Activated CD4-positive, CD25-positive, alpha-beta regulatory T cell treated with anti-CD3 and anti-CD28 coated beads, Interleukin-2, amount 50 U/mL, for 16 hours (primary cell): Measurements from ENCODE around the gene PHF21B.
"Not testable (repeated sequence)": the region's sequence is repeated elsewhere in the genome, so short reads cannot be mapped to it uniquely, and the experiment has no call there.

Experiments used
- DNase-seq: peaks from one replicate; pipeline ENCODE4 v3.0.0-alpha.2; 2020; ENCODE audit warnings: low read depth, low spot score

The PHF21B gene

GRCh38 chr22:45009606-45010531, at the start of gene PHF21B:
TSS of gene PHF21B (minus strand) at chr22:45010005. CDS start at chr22:45009549, 456 bp downstream.
- no peak for DNase-seq

GRCh38 chr22:45059296-45059695, 49.5 kb upstream of the PHF21B start:
- DNase-seq: no peak

GRCh38 chr22:45058622-45058912, 48.8 kb upstream of the PHF21B start:
- DNase-seq: no peak

DNA sequence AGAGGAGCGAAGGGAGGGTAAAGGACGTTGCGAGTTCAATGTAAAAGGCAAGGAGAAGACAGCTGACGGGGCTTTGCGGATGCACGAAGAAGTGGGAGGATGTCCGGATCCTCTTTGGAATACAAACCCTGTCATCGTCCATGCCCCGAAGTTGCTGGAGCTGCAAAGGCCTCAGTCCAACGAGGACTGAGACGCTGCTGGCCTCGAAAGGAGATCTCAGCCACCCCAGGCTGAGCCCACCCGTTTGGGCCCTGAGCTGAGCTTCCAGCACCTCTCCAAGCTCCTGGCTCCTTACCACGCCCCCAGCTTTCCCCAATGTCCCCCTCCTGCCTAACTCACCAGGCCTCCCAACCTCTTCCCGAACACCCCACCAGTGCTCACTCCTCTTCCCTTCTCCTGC, 46.1 kb upstream of the PHF21B start:
- DNase-seq: no peak

- no peak for DNase-seq
Measured at GRCh38 chr22:45053571-45053970, 43.8 kb upstream of the PHF21B start.

DNA sequence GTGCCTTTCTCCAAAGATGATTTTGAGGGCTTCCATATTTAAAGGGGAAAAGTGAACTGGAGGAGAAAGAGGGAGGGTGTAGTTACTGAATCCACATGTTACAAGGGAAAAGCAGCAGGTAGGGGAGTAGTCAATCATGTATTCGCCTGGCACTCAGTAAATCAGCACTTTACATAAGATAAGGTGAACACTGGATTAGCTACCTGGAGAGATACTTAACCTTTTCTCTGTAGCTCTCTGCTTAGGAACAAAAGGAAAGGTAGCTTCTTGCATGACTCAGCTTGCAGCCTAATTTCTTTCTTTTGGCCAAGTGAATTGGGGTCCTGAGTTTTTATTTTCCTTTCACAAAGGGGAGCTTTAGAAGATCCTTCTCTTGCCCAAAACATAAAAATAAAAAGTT, 43.3 kb upstream of the PHF21B start:
- no peak for DNase-seq

DNA sequence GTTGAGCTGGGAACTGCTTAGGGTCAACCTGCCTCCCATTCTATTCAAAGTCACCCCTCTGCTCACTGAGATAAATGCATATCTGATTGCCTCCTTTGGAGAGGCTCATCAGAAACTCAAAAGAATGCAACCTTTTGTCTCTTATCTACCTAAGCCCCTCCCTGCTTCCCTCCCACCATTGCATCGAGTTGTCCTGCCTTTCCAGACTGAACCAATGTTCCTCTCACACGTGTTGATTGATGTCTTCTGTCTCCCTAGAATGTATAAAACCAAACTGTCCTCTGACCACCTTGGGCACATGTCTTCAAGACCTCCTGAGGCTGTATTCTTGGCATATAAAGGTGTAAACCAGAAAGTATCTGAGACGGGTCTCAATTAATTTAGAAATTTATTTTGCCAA, 42.9 kb upstream of the PHF21B start:
- not testable (repeated sequence) for DNase-seq

GRCh38 chr22:45051946-45052345, 42.1 kb upstream of the PHF21B start:
- DNase-seq: no peak

DNA sequence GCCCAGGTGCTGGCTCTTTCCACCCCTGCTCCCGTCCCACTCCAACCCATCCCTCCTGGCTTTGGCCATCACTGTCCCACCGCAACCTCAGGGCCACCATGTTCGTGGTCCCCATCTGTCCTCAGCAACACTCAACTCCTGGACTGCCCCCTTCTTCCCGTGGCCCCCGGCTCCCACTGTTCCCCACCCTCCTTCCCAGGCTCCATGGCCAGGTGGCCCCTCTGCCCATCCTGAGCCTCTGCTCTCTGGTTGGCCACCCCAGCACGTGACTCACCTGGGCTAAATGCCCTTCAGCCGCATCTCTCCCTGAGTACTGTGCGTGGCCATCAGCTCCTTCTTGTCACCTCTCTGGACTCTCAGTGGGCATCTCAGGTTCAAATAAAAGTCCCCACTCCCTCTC, 41.6 kb upstream of the PHF21B start:
- no peak for DNase-seq

DNA sequence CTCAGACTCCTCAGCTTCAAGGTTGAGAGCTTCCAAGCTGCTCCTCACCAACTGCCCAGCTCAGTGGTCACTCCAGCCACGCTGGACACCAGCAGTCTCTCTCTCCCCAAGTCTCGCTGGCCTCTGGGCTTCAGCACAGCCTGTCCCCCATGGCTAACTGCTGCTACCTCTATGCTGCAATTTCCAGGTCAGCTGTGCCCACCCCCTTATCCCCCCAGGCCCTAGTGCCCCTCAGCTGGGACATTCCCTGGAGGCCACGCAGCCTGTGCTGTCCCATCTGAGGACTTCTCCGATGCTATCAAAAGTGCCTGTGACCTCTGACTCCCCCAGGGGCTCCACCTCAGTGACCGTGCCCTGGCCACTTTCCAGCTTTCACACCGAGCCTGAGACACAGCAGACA, 37.5 kb upstream of the PHF21B start:
- no peak for DNase-seq

DNA sequence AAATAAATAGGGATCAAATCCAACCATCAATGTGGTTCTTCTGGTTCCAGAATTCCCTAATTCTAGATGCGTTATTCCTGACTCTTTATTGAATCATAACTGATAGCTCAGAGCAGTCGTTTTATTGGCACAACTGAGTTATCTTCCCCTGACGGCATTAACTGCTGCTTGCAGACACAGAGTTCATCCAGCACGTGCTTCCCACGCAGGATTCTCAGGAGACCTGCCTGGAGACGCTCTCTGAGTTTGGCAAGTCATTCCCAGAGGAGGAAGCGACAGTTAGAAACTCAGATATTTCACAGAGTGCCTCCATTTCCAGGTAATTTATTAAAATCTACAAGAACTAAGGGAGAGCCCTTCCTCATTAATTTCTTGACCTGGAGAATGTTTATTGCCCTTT, 35.4 kb upstream of the PHF21B start:
- DNase-seq: no peak

DNA sequence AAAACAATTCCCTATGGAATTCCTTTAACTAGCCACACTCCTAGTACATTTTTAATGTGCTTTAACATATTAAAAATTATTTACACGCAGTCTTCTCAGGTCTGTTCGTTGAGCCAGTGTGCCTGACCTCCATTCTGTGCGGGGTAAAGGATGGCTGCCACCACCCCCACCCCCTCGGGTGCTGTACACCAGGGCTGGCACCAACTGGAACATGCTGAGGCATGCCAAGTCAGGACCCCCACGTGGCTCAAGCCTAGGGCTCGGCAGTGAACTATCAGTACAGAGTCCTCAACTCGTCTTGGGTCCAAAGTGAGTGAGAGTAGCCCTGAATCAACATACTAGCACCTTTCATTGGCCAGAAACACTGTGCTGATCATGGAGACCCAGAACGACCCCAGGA, 32.5 kb upstream of the PHF21B start:
- DNase-seq: no peak

GRCh38 chr22:45039133-45039532, 29.3 kb upstream of the PHF21B start:
- no peak for DNase-seq

DNA sequence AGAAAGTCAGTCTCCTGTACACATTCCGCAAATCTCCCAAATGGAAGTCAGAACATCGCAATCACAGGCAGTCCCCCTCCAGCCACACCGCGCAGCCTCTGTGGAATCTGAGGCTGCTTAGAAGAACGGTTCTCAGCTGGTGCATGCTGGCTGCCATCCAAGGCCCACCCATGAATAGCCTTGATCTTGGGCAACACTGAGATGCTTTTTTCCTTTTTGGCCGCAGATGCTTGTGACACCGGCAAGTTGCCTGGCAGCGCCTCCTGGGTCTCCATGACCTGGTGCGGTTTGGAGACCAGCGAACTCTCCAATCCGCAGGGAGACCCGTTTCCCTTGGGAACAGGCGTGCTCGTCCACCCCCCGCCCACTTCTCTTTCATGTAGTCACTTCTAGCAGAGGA, 26.3 kb upstream of the PHF21B start:
- no peak for DNase-seq

DNA sequence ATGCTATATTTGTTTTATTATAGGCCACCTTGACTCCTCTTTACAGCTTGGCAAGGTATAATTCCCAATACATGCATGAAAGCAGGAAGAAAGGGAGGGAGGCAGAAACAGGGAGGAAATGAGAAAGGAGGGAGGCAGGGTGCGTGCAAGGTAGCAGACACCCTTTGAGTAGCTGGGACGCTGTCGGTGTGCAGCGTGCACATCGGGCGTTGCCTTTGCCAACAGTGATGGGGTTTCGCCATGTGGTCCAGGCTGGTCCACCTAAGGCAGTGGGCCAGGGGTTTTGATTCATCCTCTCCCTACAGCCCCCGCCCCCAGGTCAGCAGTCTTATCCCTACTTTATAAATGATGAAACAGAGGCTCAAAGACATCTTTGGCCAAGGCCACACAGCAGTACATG, 25.0 kb upstream of the PHF21B start:
- no peak for DNase-seq

DNA sequence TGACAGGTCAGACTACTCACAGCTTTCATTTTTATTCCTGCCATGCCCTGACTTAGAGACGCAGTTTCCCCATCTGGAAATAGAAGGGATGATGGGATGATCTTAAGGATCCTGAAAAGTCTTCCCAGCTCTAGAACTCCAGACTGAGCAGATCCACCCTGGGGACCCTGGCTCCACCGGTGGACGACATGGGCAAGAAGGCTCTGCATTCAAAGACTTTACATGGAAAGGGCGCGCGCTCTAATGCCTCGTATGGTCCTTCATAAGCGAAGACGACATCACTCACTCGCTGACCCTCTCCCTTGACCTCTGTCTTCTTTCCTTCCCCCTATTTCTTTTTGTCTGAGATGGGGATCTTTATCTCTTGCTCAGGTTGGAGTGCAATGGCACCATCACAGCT, 24.4 kb upstream of the PHF21B start:
- no peak for DNase-seq

DNA sequence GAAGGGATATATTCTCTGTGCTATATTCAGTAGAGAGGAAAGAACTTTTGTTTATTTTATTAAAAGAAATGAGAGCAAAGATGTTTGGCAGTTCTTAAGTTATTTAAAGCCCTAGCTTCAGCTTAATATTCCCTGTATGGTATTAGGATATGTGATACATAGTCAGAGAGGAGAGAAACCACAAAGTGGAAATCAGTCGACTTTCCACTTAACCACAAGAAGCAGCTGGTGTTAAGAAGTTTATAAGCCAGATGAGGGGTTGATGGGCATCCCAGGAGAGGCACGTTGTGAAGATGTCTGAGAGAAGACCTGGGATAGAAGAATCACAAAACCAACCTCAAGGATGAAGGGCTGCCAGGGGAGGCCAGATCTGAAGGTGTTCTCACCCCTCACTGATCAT, 23.3 kb upstream of the PHF21B start:
- DNase-seq: no peak

GRCh38 chr22:45031629-45032403, 22.0 kb upstream of the PHF21B start:
- DNase-seq: no peak

GRCh38 chr22:45029501-45029900, 19.7 kb upstream of the PHF21B start:
- DNase-seq: no peak

DNA sequence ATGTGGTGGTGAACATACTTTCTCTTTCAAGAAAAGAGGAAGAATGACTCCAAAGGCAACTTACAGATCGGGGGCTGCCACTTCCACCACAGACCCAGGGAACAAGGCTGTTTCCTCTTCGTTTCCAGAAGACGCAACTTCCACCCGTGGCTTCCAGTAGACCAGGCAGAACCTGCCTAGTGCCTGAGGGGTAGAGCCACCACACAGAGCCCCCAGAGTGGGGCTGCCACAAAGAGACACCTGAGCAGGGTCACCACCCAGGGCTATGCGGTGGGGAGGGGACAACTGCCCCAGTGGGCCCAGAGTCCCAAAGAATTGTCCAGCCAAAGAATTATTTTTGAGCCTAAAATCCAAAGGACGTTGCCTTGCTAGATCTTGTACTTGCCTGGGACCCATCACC, 16.7 kb upstream of the PHF21B start:
- no peak for DNase-seq

DNA sequence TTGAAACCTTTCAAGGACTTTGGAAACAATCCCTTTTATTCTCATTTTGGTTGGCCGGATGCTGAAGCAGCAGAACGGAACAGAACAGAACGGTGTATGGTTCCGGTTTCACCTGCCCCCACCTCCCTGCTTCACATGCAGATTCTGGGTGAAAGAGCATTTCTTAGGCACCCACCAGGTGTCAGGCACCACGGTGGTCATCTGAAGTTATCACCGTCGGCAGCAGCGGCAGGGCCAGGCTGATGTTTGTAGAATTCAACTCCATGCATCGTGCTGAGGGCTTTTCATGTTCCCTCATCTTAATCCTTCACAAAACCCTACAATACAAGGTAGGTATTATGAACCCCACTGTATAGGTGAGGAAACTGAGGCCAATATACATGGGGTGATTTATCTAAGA, 13.6 kb upstream of the PHF21B start:
- DNase-seq: no peak

GRCh38 chr22:45019861-45020655, 10.3 kb upstream of the PHF21B start:
- no peak for DNase-seq
